GM12875 (cell line): ENCODE measurements around the gene EHBP1.

ENCODE experiments used
- H3K4me3 ChIP-seq: one replicate; pipeline ENCODE4 v1.5.1; 2011; ENCODE audit warnings: low read depth, low read length, control low read depth
- CTCF ChIP-seq: IDR thresholded peaks from 2 replicates; pipeline ENCODE4 v1.5.1; 2011; ENCODE audit warnings: low read depth, mild to moderate bottlenecking, control low read depth, inconsistent platforms, low read length, moderate library complexity, borderline replicate concordance; ENCODE audit not compliant: insufficient read depth

EHBP1 gene

DNA sequence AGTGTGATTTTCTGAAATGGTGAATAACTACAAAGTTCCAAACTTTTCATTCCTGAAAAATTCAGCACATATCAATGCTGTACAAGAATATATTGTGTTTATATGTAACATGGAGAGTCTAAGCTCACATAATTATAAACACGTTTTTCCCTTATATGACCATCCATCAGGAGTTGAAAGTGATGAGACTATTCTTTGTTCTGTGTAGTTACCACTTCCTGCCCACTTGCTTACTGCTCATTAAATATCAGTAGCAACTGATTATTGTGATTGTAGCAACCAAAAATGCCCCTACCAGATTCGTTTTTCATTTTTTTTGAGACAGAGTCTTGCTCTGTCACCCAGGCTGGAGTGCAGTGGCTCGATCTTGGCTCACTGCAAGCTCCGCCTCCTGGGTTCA is 375.9 kb downstream of the EHBP1 start:
- no peak overlapping the region for H3K4me3 ChIP-seq
- TF ChIP-seq CTCF = no peak

- H3K4me3 ChIP-seq = no peak overlapping the region
- TF ChIP-seq CTCF = no peak
Observed at GRCh38 chr2:63086687-63087086, 381.2 kb downstream of the EHBP1 start.

- no peak for TF ChIP-seq CTCF
- no peak overlapping the region for H3K4me3 ChIP-seq
Observed at GRCh38 chr2:63092401-63092800, 386.9 kb downstream of the EHBP1 start.

DNA sequence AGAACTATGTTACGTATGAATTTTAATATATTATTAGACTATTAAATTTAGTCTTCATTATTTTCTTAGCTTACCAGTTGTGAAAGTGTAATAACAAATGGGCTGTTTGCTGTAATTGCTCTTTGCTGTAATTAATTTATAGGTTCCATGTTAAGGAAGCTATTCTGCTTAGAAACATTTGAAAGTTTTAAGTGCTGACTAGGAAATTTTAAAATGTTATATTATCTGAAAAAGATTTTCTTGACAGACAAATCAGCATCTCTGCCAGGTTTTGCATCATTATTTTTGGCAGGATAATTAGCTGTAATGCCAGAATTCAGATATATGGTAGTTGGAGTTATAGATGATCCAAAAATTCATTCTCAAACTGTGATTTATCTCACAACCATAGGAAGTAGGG is 387.3 kb downstream of the EHBP1 start:
- no peak for TF ChIP-seq CTCF
- no peak overlapping the region for H3K4me3 ChIP-seq

- no peak for TF ChIP-seq CTCF
- H3K4me3 ChIP-seq = no peak overlapping the region
Observed at GRCh38 chr2:63093502-63093901, 388.0 kb downstream of the EHBP1 start.
